NCI-H345 treated with DMSO at 0.1 percent for 48 hours (cell line): ENCODE data around the gene RERG.
"Not testable (repeated sequence)": the region's sequence is repeated elsewhere in the genome, so short reads cannot be mapped to it uniquely, and the experiment has no call there.

Experiments
- DNase-seq: peaks from one replicate; lab custom pipeline; 2025; ENCODE audit not compliant: unreplicated experiment; lab: John Stamatoyannopoulos, UW

Gene RERG

DNA sequence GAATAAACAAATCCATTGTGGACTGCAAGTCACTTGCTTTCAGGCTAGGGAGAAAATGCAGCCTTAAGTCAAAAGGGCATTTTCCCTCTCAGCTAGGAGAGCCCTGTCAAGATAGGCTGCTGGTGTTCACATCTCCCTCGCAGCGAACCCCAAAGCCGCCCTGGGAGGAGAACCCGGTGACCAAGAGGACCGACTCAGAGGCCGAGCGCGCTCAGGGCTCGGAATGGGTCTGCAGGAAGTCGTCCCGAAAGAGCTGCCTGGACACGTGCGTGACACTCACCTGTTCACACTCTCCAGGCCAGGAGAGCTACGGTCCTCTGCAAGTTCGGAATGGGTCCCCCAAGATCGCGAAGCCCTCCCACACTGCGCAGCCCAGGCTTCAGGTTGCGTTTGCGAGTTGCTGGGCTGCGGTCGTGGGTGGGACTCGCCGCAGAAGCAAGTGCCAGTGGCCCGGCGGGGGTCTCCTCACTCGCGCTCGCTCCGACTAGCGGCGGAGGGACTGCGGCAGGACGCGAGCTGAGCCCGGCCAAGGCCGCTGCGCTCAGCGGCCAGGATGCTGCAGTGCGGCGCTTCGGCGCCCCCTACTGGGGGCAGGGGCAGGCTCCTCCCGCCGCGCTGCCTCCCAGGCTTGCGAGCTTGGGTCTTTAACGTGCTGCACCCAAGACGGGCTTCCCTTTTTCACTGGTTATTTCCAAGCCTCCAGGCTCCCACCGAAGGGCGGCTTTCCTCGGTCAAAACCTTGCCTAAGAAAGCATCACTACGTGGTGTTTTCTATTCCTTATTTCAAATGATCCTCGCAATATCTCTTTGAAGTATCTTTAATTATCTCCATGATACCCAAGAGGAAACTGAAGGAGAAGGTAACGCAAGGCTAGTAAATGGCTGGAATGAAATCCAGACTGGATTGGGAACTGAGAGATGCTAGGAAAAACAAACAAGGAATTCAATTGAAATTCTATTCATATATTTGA, at the start of gene RERG:
Gene RERG (minus strand): TSS at position 503 of the 971 bp plus-strand sequence. CDS start 3,928 bp downstream, outside the sequence.
- peak; percentile 84 for DNase-seq

- no peak for DNase-seq
These were observed 49.4 kb upstream of the RERG start for GRCh38 chr12:15270591-15270990.

DNA sequence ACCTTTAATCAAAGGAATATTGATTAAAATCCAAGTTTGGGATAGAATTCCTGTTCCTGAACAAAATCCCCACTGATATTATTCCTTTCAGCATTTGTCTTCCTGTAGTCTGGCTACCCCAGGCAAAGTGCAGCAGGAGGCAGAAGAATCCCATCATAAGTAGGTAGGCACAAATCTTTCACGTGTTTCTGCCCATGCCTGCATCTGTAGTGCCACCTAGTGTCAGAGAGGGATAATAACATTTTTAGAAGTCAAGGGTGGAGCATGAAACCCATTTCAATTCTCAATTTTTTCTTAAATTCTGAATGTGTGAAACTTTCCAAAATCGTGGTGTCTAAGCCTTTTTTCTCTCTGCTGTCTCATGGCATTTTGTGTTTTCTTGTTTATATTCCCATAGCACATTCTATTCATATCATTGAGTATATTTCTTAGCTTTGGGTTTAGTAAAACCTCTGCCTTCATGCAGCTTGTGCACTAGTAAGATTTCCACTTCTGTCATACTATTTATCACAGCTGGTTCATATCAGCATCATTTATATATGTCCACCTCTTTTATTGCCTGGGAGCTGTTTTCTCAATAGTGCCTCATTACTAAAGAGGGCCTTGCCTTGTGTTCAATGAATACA, 47.8 kb upstream of the RERG start:
- peak; percentile 86 for DNase-seq

- DNase-seq, result no peak
These were observed 47.1 kb upstream of the RERG start for GRCh38 chr12:15268309-15268708.

GRCh38 chr12:15265875-15266274, 44.7 kb upstream of the RERG start:
- no peak for DNase-seq

DNA sequence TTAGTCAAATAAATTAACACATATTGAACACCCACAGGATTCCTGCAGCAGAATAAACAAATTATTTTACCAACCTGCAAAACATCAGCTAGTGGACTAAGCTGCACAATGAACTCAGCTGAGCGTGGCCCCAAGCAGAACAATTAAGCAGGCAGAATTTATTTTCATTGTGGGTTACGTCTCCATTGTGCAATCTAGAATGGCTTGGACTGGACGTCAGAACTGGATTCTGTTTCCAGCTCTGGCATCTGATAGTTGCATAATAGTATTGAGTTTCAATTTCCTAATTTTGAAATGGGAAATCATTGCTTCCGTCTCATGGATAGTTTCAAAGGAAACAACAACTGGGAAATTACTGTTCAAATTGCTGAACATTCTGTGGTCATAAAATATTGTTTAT, 35.5 kb upstream of the RERG start:
- DNase-seq, result no peak

- no peak for DNase-seq
These were observed 32.8 kb upstream of the RERG start for GRCh38 chr12:15253990-15254389.

GRCh38 chr12:15244926-15245325, 23.7 kb upstream of the RERG start:
- no peak for DNase-seq

DNA sequence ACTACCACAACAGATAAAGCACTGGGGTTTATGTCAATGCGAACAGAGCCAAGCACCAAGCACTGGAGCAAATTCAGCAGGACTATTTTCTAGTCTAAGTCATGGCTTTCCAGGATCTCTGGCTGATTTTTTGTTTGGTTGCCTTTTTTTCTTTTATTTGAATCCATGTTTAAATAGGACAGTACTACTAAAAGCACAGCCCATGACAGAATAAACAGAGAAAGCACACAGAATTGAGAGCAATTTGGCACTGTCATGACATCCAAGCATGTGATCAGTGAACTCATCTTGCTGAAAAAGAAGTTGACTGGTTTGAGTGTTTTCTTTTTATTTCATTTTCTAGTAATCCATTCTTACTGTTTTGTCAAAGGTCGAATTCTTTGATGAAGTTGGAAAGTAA, 23.1 kb upstream of the RERG start:
- peak; percentile 97 for DNase-seq

DNA sequence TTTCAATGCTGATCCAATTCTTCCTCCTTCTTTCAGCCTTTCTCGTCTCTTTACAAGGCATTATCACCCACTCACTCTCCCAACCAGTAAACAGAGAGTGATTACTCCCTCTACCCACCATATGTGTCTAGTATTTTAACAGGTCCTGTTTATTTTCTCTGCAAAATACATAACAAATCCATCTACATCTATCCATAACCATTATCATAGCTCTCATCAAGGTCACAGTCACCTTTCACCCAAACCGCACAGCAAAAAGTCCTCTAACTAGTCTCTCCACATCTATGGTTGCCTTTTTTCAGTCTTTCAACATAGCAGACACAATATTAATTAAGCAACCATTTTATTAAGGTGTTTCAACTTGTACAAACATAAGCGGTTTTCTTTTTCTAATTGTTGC, 21.9 kb upstream of the RERG start:
- no peak for DNase-seq

- no peak for DNase-seq
These were observed 19.7 kb upstream of the RERG start for GRCh38 chr12:15240898-15241297.

GRCh38 chr12:15234508-15234907, 13.3 kb upstream of the RERG start:
- DNase-seq, result no peak

DNA sequence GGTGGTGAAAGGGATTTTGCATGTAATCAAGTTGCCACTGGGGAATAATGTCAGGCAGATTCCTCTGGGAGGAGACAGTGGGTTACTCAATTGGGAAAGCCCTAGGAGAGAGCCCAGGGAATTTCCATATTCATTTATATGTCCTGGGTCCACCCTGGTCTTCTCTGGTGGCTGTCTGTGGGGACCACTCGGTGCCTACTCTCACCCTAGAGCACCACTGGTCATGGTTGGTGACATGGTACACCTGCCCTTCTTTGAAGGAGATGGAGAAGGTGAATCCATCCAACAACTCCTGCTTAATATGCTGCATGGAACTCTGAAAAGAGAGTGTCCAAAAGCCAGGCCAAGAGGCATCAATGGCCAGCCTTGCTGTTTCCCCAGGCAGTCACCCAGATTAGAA, 12.8 kb upstream of the RERG start:
- no peak for DNase-seq

DNA sequence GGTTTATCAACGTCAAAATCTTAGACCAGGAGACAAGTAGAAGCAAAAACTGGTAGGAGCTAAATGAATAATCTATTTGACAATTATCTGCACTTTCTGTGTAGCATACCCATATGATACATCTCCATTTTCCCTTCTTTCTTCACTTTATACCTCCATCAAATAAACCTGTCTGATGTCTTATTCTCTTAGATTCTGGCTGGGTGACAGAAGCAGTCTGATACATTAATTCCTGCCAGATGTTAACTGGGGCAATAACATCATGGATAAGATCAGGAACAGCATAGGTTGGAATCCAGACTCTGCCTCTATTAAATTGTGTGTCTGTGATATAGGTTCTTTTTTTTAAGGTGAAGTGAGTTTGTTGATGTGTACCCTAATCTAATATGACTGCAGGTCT, 11.7 kb upstream of the RERG start:
- DNase-seq, result no peak

DNA sequence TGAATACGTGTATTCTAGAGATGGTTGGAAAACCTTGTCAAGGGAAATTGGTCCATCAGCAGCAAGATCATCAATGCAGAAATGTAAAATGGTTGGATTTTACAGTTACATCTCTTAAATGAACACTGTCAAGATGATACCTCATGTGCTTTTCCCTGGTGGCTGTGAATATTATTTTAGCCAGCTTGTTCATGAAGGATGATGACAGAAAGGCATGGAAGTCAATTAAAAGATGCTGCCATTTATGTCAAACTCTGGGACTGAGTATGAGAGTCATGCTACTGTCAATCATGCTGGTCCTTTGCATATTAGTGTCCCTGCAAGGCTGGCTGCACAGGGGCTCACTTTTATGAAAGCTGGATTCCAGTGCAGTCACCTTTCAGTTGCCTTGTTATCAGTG, 10.3 kb upstream of the RERG start:
- no peak for DNase-seq

DNA sequence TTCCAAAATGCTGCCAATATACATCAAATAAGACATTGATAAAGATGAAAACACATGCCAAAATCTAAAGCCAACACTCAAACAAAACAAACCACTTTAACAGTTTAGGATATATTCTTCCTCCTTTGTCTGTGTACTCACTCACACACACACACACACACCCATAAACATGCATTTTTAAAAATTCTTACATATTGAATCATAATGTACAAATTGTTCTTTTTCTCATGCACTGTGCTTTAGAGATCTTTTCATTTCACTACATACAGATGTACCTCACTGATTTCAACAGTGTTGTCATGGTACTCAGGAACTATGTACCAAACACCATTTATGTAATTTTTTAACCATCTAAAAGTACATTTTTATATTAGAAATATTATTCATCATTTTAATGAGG, 9.5 kb upstream of the RERG start:
- DNase-seq, result no peak

GRCh38 chr12:15230137-15230536, 8.9 kb upstream of the RERG start:
- no peak for DNase-seq

DNA sequence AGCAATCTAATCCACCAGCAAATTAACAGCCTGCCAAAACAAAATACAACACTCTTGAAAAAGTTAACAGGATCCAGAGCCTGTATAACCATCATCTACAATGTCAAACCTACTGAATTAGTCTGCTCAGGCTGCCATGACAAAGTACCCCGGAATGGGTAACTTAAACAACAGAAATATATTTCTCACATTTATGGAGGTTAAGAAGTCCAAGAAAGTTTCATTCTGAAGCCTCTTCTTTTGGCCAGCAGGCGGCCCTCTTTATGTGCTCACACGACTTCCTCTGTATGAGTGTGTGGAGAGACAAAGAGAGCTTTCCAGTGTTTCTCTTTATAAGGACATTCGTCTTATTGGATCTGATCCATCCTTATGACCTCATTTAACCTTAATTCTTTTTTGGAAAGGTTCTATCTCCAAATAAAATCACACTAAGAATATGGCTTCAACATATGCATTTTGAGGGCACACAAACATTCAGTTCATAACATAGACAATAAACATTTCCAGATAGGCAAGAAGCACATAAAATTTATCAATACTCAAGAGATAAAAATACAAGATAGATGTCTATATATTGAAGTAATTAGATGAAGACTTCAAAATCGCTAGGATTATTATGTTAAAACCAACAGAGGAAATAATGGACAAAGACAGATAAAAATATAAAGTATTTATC, 5.9 kb upstream of the RERG start:
- no peak for DNase-seq

DNA sequence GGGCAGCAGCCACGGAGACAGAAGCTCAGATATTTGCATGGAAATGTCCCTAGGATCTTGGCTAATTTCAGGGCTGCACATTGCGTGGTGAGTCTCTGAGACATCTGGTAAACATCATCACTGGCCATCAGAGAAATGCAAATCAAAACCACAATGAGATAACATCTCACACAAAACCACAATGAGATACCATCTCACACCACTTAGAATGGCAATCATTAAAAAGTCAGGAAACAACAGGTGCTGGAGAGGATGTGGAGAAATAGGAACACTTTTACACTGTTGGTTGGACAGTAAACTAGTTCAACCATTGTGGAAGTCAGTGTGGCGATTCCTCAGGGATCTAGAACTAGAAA, 4.6 kb upstream of the RERG start:
- not testable (repeated sequence) for DNase-seq

DNA sequence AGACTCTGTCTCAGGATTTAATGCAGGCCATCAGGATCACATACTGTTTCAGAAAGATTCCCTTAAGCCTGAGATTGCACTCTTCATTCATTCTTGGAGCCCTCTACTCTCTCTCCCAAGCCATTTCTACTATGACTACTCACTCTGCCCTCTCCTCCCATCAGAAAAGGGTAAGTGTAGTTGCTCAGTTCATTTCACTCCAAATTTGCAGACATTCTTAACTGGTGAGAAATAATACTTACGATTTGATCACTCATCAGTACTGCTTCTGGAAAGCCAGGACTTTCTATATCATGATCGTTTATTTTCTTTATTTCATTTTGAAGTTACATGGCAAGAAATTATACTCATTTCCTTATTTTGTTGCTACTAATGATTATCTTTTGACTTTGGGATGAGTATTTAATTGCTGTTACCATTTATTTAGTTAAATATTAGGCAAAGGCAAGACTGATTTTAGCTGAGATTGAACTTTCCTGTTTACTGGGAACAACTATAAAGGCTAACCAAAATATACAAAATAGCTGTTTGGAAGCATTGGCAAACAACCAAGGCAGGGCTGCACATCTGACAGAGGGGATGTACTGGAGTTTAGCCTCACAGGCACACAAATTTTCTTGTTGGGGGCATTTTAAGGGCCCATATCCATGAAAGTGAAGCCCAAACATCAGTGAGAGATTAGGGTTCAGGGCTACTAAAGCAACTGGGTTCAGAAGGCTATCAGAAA, 4.1 kb upstream of the RERG start:
- DNase-seq, result no peak

GRCh38 chr12:15222219-15222618, 1.0 kb upstream of the RERG start:
- DNase-seq, result no peak
